NCI-H2029 treated with DMSO at 0.1 percent for 48 hours (cell line): ENCODE data around the gene KLHDC3.

Source experiments
- DNase-seq: peaks from one replicate; lab custom pipeline; 2025; lab: John Stamatoyannopoulos, UW

KLHDC3 gene

DNA sequence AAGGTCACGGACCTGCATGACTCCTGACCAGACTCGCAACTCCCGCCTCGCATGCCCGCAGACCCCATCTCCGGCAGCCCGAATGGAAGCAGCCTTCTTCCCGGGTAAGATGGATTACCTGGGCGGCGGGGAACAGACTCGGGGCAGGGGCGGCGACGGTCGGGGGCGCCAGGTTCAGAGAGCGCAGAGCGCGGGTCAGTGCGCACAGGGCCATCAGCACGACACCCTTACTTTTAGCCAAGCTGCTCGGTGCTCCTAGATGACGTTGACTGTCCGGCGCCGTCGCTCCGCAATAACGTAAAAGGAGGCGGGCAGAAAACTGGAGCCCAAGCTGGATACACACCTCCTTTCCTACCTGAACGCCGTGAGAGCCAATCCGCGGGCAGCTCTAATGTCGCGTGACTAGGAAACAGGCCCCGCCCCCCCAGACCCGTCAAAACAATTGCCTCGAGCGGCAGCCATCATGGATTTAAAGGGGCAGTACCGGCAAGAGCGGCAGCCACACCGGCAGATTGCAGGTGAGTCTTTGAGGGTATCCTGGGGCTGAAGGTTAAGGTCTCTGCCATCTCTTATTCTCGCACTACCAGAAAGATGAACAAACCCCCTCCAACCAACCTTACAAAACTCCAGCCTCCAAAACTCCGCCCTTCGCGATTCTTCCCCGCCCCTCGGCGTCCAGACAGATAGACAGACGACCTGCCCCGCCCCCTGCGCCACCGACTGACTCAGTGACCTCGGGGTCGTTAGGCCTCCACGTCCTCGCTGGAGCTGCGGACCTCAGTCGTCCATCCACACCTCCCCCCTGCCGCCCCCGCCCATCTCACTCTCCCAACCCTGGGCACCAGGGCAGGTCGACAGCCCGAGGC, 45.4 kb downstream of the KLHDC3 start, which contains the start of the genes KLC4 and MRPL2:
Gene KLC4 (plus strand): TSS at position 464 of the 866 bp plus-strand sequence. CDS start 1,705 bp downstream, outside the sequence.
Gene MRPL2 (minus strand): TSS at position 267 of the 866 bp plus-strand sequence. CDS start 53 bp downstream, at position 214.
- DNase-seq, result peak; percentile 92

- DNase-seq, result peak; percentile 19
Observed at GRCh38 chr6:43060034-43060754, 46.1 kb downstream of the KLHDC3 start.

DNA sequence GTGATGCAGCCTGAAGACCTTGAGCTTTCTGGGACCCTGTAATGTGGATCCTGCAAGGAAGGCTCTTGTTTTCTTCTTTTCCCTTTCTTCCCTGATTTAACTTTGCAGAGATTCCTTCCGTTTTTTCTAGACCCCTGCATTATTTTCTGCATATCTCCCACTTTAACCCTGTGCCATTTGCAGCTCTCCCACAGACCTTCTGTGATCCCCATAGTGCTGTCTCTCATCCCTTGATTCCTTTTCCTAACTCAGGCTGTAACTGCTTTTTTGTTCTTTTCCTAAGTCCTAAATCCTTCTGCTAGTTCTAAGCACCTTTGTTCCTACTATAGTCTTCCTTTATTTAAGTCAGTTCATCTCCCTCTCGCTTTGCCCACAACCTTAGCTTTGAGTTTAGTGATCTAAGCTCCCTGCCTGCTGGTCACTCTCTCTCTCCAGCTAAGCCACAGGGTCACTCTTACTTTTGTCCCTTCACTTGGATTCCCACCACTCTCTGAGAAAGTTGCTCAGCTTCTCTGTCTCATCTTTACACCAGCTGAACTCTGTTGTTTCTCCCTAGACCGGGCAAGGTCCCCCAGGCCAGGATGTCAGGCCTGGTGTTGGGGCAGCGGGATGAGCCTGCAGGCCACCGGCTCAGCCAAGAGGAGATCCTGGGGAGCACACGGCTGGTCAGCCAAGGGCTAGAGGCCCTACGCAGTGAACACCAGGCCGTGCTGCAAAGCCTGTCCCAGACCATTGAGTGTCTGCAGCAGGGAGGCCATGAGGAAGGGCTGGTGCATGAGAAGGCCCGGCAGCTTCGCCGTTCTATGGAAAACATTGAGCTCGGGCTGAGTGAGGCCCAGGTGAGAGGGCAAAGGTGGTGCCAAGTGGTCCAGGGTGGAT, 46.9 kb downstream of the KLHDC3 start:
- DNase-seq, result no peak

DNA sequence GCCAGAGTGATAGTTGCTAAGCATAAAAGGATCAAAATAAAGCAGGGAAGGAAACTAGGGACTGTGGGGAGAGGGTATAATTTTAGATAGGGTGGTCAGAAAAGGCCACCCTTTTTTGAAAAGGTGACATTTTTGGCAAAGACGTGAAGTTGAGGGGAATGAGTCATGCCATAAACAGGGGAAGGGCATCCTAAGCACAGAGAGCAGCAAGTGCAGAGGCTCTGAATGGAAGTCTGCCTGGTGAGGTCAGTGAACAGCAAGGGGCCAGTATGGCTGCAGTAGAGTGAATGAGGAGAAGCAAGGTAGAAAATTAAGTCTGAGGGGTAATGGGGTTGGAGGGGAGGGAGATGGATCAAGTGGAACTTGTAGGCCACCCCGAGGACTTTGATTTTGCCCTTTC, 47.8 kb downstream of the KLHDC3 start:
- DNase-seq, result no peak

GRCh38 chr6:43062818-43063217, 48.8 kb downstream of the KLHDC3 start:
- no peak for DNase-seq

- DNase-seq, result peak; percentile 29
Observed at GRCh38 chr6:43070028-43070632, 56.1 kb downstream of the KLHDC3 start.
